ENCODE measurements around the gene SLC2A11. TPM values are rescaled to one million over a fixed set of nuclear protein-coding genes. Genes with fewer than 3 reads are reported as not detected.
"Not testable (repeated sequence)": the region's sequence is repeated elsewhere in the genome, so short reads cannot be mapped to it uniquely, and the experiment has no call there.

Gene SLC2A11
- total and polyA plus RNA-seq, 7 donors: 3.7 to 12.7 (median 4.9) TPM

DNA sequence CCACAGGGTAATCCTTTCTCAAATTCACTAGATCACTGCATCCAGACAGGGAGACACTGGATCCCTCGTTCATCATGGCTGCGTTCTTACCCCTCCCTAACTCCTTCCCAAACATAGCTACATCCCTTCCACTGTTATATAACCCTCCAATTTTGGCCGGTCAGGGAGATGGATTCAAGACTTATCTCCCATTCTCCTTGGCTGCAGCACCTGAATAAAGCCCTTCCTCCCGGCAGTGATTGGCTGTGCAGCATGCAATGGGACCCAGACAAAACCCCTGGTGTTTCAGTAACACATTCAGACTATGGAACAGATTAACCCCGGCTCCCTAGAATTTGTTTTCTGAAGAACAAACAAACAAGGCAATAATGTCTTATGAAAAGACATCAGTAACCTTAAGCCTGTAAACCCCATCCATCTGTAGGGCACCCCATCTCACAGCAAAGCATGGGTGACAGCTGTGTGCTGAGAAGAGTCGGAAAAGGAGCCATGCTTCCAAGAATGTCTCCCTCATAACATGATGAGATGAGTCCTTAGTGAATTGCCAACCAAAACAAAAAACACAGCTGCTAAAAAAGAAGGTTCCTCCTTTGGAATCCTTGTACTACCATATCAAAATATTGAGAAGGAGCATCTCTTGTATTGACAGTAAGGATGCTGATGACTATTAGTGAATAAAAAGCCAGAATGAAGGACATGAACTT lies 41.5 kb downstream of the SLC2A11 start:
- WGBS, 3 donors: 55 to 74% (median 58%) methylated on average over 6 of the region's 6 CpGs
- ATAC-seq (no peak), DNase-seq (no peak)
- no peak overlapping the region for H3K4me3 ChIP-seq
- H3K36me3 ChIP-seq (ENCODE audit: insufficient read depth in 1 of 2, low read depth in 1 of 2): peaks cover 0 to 15% of the 10 kb centered on the region in 2 donors
- H3K9me3 ChIP-seq: no peaks in the 10 kb centered on the region
- peaks cover 6% of the 10 kb centered on the region for H3K4me1 ChIP-seq
- intact Hi-C loops (cut with DNase I): no loop called here
- H3K27ac ChIP-seq: no peak overlapping the region
- TF ChIP-seq, protein P1, sequence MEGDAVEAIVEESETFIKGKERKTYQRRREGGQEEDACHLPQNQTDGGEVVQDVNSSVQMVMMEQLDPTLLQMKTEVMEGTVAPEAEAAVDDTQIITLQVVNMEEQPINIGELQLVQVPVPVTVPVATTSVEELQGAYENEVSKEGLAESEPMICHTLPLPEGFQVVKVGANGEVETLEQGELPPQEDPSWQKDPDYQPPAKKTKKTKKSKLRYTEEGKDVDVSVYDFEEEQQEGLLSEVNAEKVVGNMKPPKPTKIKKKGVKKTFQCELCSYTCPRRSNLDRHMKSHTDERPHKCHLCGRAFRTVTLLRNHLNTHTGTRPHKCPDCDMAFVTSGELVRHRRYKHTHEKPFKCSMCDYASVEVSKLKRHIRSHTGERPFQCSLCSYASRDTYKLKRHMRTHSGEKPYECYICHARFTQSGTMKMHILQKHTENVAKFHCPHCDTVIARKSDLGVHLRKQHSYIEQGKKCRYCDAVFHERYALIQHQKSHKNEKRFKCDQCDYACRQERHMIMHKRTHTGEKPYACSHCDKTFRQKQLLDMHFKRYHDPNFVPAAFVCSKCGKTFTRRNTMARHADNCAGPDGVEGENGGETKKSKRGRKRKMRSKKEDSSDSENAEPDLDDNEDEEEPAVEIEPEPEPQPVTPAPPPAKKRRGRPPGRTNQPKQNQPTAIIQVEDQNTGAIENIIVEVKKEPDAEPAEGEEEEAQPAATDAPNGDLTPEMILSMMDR (IDR thresholded peaks at IDR 0.05): no peak
- no peaks in the 10 kb centered on the region for H3K27me3 ChIP-seq (ENCODE audit: insufficient read depth in 3 of 3, low read length in 2 of 3)

DNA sequence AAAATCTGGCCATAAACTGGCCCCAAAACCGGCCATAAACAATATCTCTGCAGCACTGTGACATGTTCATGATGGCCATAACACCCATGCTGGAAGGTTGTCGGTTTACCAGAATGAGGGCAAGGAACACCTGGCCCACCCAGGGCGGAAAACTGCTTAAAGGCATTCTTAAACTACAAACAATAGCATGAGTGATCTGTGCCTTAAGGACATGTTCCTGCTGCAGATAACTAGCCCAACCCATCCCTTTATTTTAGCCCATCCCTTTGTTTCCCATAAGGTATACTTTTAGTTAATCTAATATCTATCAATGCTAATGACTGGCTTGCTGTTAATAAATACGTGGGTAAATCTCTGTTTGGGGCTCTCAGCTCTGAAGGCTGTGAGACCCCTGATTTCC lies 42.6 kb downstream of the SLC2A11 start:
- H3K4me3 ChIP-seq; DNase-seq; H3K4me1 ChIP-seq; H3K27me3 ChIP-seq (ENCODE audit: insufficient read depth in 3 of 3, low read length in 2 of 3); intact Hi-C loops (cut with DNase I); ATAC-seq; H3K27ac ChIP-seq; H3K9me3 ChIP-seq: not testable (repeated sequence)
- WGBS, 3 donors: 79 to 93% (median 84%) methylated on average over 4 of the region's 4 CpGs
- H3K36me3 ChIP-seq (ENCODE audit: insufficient read depth in 1 of 2, low read depth in 1 of 2): peaks cover 0 to 15% of the 10 kb centered on the region in 2 donors

DNA sequence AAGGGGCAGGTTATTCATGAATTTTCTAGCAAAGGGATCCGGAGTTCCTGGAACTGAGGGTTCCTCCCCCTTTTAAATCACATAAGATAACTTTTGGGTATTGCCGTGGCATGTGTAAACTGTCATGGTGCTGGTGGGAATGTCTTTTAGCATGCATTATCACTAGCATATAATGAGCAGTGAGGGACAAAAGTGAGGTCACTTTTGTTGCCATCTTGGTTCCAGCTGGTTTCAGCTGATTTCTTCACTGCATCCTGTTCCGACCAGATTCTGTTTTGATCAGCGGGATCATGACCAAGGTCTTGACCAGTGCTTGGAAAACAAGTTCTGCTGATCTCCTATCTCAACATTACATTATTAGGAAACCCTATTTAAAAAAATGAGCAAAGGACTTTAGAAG lies 43.9 kb downstream of the SLC2A11 start:
- ATAC-seq (no peak), DNase-seq (no peak)
- H3K27me3 ChIP-seq (ENCODE audit: insufficient read depth in 3 of 3, low read length in 2 of 3): peaks cover 0 to 3% (median 2%) of the 10 kb centered on the region in 3 donors
- H3K36me3 ChIP-seq (ENCODE audit: insufficient read depth in 1 of 2, low read depth in 1 of 2): peaks cover 0 to 4% of the 10 kb centered on the region in 2 donors
- no peaks in the 10 kb centered on the region for H3K4me1 ChIP-seq
- intact Hi-C loops (cut with DNase I): no loop called here
- H3K27ac ChIP-seq: no peak overlapping the region
- H3K9me3 ChIP-seq: no peaks in the 10 kb centered on the region
- TF ChIP-seq, protein P1 (IDR thresholded peaks at IDR 0.05): no peak
- WGBS, 3 donors: 88 to 90% (median 90%) methylated on average over 4 of the region's 4 CpGs
- no peak overlapping the region for H3K4me3 ChIP-seq

DNA sequence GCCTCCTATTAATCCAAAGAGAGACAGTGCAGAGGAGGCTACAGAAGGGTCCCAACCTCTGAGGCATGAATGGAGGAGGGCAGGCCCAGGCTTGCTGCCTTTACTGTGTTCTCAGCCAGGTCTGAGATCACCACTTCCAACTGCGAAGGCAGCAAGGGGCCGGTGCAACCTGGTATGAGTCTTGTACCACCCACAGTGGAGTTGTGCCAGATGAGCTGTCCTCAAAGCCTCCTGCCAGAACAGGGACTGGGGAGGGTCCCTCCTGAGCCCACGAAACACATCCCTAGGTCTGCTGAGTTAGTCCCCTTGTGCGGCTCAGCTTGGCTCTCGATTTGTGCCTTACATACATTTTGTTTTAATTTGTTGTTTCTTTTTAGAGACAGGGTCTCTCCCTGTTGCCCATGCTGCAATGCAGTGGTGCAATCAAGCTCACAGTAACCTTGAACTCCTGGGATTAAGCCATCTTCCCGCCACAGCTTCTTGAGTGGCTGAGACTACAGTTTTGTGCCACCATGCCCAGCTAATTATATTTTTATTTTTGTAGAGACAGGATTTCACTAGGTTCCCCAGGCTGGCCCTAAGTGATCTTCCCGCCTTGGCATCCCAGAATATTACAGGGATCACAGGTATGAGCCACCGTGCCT lies 45.8 kb downstream of the SLC2A11 start:
- H3K36me3 ChIP-seq (ENCODE audit: insufficient read depth in 1 of 2, low read depth in 1 of 2): no peaks in the 10 kb centered on the region
- intact Hi-C loops (cut with DNase I): no loop called here
- no peaks in the 10 kb centered on the region for H3K4me1 ChIP-seq
- H3K9me3 ChIP-seq: no peaks in the 10 kb centered on the region
- no peak for DNase-seq
- no peak overlapping the region for H3K4me3 ChIP-seq
- no peak for ATAC-seq
- peaks cover 0 to 9% (median 2%) of the 10 kb centered on the region in 3 donors for H3K27me3 ChIP-seq (ENCODE audit: insufficient read depth in 3 of 3, low read length in 2 of 3)
- TF ChIP-seq, protein P1 (IDR thresholded peaks at IDR 0.05): no peak
- 80 to 83% (median 81%) methylated on average over 8 of the region's 8 CpGs for WGBS, 3 donors
- no peak overlapping the region for H3K27ac ChIP-seq

DNA sequence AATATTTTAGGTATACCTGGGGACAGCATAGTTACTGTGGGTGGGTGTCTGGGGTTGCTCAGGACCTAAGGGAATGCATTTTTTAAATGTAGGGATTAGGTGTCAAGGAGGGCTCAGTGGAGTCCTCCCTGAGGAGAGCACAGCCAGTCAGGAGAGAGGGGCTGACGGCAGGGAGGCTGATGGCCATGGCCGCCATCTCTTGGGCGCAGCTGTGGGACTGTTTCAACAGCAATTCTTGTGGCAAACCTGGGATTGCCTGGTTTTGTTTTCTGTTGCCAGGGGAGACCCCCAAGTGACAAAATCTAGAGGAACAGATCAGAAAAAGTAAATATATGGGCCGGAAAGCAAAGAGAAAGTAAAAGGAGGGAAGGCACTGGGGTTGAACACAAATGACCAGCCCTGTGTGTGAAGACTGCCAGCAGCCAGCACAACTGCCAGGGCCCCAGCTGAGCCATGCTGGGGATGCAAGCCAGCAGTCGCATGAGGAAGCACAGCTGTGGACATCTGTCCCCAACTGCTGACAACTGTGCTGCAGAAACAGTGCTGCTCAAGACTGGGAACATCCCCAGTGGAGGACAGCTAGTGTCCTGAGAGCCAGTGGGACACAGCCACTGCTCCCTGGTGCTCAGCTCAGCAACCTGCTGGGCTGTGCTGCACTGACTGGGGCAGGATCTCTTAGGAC lies 47.0 kb downstream of the SLC2A11 start:
- peak in 3 of 4 donors; percentile 68 to 74 (median 73) for ATAC-seq
- Histone ChIP-seq H3K4me1 (no peaks in the 10 kb centered on the region), H3K4me3 (no peak overlapping the region), H3K36me3 (ENCODE audit: insufficient read depth in 1 of 2, low read depth in 1 of 2) (no peaks in the 10 kb centered on the region), H3K27ac (no peak overlapping the region), H3K27me3 (ENCODE audit: insufficient read depth in 3 of 3, low read length in 2 of 3) (peaks cover 0 to 9% (median 2%) of the 10 kb centered on the region in 3 donors), H3K9me3 (no peaks in the 10 kb centered on the region)
- TF ChIP-seq, protein P1 (IDR thresholded peaks at IDR 0.05): no peak
- no peak for DNase-seq
- WGBS, 3 donors: 33 to 43% (median 40%) methylated on average over 5 of the region's 5 CpGs
- intact Hi-C loops (cut with DNase I): no loop called here
